NCI-H82 treated with DMSO at 0.1 percent for 48 hours (cell line): ENCODE measurements around the gene CEPT1.

Source experiments
- DNase-seq: peaks from one replicate; lab custom pipeline; 2025; ENCODE audit not compliant: unreplicated experiment; lab: John Stamatoyannopoulos, UW

Gene CEPT1

DNA sequence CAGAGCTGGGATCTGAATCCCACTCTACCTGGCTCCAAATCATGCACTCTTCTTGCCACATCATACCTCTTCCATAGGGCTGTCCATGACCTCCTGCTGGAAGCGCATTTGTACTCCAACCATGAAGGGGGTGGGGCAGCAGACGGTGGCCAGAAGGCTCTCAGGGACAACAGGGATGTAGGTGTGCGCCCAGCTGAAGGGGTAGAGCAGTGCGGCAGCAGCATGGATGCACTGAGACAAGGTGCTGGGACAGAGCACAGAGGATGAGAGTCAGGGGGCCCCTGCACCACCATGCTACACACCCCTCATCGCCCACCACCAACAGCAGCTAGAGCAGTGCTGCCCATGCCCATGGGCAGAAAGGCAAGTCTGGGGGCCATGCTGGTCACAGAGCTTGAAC is 52.1 kb downstream of the CEPT1 start:
- no peak for DNase-seq

DNA sequence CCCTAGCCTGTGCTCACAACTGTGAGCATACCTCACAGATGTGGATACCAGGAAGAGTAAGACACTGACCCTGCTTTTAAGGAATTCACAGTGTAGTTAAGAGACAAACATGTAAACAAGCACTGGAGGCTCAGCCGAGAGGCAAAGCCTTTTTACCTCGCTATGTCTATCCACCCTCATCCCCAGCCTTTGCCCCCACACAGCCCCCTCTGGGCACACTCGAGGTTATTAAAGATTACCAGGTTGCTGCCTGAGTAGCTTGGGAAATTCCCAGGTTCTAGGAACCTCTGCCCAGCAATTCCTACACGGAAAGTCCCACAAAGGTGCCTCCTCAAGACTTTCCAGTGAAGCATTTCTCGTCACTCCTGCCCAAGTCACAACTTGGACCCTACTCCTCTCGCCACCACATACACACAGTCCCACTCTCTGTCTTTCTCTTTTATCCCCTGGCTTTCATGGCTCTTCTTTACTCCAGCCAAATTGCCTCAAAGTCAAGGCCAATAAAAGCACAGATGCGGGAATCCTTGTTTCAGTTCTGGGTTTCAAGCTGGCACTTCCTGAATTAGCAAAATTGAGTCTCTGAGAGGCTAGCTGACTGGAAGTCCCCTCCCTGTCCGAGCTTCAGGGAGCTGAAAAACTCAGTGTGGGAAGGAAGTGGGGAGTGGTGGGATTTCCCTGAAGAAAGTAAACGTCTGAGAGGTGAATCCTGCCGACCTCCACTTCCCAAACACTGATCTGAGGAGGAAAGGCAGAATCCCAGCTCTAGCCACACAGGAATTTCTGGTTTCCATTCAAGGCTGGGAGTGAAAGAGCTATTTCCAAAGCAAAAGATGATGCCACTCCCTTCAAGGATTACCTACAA is 52.9 kb downstream of the CEPT1 start:
- no peak for DNase-seq

DNA sequence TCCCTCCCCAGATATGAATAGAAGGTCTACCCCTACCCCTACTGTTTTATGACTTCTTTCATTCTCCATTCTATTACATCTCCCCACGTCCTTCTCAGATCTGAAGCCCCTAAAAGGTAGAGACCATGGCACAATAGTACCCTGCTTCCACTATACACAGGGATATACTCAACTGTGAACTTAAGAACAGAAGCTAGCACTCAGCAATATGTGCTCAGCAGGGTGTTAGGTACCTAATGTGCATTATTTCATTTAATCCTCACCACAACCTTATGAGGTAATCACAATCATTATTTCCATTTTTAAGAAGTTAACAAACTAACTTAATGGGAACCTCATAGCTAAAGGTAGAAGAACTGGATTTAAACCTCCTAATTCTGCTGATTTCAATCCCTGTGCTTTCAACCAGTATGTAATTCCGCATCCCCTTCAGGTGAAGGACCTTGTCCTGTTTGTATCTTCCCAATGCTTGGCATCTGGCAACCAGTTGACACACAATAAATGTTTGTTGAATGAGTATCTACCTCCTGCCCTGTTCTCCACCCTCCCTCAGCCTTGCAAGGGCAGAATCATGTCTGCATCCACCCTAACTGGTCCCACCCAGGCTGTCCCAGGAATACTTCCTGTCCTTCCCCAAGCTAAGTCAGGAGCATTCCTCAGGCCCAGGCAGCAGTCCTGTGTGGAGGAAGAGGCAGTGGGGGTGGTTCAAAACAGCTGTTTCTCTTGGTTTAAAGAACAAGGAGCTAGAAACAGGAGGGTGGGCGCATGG is 53.9 kb downstream of the CEPT1 start:
- no peak for DNase-seq

DNA sequence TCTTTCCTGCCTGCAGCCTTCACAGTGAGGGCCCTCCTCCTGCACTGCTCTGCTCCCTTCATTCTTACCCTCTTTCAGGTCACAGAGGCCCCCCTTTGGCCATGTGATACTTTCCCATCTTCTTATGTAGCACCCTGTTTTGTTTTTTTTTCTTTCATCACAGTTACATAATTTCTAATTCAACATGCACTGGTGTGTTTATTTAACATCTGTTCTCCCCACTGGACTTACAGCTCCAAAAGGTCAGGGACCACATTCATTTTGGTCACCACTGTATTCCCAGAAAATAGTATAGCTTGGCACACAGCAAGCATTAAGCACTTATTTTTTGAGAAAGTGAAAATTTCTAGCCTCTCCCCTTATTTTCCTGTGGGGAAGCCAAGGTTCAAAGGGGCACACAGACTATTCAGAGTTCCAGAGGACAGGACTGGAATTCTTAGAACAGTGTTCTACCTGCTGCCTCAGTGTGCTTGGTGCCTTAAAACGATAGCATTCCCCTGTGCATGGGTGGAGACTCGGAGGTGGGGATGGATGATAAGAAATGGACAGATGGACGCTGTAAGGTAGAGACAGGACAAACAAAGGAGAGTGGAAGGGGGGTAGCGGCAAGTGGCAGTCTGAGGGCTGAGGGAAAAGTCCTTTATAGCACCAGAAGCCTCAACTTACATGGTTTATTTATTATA is 55.1 kb downstream of the CEPT1 start:
- DNase-seq, result no peak

DNA sequence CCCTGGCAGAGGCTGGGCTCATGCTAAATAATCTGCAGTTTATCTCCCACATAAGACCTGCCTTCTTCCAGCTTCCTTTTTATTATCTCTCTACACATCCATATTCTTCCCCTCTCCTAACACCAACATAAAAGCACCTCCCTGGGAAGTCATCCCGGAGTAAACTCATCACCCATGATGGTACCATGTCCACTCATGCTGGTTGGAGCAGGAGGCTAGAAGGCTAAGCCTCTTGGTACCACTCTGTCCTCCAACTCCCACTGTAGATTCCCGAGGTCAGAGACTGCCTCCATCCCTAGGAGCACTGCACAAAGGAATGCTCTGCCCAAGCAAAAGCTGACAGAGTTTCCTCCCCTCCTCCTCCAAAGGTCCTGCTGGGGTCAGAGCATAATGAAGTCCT is 56.2 kb downstream of the CEPT1 start:
- DNase-seq, result no peak

DNA sequence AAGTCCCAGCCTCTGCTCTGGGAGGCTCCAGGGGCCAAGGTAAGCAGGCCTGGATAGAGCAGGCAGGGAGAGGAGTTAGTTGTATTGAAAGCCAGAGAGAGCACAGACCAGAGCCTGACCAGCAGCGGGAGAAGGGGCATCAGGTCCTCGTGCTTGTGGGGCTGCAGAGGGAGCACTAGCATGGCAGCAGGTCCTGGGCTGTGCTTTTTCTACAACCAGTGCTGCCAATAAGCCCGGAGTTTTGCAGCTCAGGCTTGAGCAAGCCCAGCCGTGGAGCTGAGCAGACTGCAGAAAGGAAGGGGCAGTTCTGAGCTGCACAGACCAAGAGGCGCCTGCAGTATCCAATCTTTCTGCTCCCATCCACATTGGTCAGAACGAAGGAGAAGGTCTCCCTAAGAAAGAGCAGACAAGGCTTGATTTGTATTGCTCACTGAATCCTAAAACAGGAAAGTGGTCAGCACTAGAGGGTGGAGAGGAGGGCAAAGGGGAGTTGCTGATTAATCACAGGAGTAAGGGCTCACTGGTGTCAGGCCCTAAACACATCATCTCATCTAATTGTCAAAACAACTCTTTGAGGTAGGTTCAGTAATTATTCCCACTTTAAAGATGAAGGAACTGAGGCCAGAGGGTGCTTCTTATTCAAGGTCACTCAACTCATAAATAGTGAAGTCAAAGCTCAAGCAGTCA is 57.7 kb downstream of the CEPT1 start:
- DNase-seq, result no peak

DNA sequence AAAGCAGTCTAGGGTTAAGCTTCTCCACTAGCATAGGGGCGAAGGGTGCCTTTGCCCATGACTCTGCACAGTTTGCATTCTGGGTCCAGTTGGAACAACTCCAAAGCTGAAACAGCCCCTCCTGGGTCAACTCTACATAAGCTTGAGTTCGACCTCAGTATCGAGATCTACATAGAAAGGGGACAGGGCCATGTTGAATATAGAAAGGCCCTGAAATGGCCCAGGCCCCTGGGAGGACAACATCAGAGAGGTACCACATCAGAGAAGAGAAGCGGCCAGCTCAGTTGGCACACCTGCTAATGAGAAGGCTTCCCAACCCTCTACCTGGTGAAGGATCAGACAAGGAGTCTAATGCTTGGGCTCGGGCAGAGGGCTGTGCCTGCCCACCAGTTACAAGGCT is 58.8 kb downstream of the CEPT1 start:
- DNase-seq, result no peak

DNA sequence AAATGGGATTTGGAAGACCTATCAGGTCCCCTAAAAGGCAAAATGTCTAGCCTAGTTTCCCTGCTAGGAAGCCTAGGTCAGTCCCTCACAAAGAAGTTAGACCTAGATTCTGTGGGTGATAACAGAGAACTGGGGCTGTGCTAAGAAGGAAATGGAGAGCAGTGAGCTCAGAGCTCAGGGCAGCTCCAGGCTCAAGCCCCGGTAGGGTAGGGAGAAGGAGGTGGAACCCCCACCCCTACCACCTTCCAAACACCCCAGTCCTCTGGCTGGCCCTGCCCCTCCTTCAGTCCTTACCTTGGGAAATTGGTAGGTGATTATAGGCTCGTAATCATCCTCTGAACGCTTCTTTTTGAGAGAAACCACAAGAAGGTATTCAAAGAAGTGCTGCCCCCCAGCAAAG is 59.3 kb downstream of the CEPT1 start:
- no peak for DNase-seq

DNA sequence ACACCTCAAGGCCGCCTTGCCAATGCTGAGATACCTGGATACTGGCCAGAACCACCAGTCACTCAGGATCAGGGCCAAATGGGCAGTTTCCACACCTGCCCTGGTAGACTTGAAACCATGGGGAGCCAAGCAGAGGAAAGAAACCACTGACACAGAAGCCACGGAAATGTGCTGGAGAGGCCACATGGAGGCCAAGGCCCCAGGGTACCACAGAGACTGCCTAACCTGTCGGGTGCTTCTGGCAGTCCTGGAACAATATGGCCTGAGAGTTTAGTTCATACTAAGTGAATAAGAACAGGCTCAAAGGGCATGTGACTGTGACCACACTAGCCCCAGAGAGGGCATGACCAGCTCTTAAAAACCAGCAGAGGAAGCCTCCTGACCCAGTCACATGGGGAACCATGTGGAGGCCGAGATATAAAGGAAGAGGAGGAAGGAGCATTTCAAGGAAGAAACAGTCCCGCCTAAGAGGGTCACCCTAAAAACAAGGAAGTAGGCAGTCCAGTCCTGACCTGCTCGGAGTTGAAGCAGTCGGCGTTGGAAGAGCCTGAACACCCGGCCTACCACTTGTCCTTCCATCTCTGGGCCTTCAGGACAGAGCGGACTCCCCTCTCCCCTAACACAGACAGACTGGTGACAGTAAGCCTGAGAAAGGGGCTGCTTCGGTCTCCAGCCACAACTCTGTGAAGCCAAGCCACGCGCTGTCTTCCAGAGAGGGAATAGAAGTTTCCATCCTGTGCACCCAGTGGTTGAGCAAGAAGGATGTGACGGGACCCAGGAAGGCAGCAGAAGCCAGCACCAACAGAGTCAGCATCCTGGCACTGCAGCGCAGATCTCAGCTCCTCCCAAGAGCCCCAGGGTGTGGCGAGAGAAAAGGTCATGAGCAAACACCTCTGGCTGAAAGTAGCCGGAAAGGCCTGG is 60.1 kb downstream of the CEPT1 start, which contains the start of gene DENND2D:
Gene DENND2D (minus strand): TSS at position 766 of the 921 bp plus-strand sequence. CDS start 187 bp downstream, at position 579.
- DNase-seq, result no peak

DNA sequence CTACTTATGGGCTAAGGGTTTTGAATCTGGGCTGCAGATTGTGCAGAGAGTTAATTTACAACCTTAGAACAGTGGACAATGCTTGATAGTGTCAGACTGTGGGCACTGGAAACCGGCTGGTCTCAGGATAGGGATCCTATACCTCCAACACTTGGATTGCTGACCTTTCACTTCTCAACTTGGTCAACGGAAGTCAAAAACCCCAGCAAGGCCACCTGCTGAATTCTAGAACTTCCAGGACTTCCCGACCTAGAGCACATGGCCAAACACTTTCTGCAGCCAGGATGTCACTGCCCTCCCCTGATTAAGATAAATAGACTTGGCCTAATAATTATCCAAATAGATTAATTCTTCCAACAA is 60.8 kb downstream of the CEPT1 start:
- DNase-seq, result no peak

DNA sequence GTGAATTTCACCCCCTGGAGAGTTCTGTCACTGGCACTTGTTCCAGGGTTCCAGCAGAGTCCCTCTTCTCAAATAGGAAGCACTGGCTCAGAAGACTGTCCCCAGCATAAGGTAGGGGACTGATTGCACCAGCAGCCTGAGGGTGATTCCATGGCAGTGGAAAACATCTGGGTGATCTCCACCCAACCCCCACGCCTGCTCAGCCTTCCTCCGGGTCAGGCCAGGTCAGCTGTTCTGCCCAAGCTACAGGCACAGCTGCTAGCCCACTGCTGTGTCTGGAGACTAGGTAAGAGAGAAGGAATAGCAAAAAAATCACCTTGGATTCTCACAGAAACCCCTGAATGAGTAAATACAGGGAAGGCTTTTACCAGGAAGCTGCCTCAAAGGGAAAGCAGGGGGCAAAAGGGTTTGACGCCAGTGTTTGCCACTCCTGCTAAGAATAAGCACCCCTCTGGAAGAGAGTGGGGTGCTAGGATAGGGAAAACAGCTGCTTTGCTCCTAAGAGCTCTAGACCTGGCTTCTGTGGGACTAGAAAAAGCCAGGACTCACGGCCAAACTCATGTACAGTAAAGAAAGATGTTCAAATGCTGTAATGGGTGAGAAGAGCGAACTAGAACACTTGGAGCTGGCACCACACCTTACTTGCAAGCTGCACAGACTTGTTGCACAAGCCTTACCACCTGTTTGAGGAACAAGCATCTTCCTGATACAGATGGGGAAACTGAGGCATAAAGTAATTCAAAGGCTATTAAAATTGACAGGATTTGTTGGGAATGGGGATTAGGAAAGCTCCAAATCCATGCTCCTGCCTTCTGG is 61.5 kb downstream of the CEPT1 start:
- peak; percentile 1 for DNase-seq

DNA sequence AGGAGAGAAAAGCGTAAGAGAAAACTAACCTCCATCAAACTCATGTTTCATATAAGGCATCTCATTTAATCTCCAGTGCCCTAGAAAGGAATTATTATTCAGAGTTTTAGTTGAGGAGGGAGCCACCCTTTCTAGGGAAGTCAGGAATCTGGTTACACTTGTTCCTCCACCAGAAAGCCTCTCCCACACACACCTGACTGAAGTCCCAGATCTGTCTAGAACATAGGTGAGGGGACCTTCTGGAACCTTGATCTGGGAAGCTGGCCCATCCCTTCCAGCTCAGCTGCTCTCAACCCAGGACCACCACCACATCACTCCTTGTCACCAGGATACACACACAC is 62.3 kb downstream of the CEPT1 start:
- DNase-seq, result no peak

DNA sequence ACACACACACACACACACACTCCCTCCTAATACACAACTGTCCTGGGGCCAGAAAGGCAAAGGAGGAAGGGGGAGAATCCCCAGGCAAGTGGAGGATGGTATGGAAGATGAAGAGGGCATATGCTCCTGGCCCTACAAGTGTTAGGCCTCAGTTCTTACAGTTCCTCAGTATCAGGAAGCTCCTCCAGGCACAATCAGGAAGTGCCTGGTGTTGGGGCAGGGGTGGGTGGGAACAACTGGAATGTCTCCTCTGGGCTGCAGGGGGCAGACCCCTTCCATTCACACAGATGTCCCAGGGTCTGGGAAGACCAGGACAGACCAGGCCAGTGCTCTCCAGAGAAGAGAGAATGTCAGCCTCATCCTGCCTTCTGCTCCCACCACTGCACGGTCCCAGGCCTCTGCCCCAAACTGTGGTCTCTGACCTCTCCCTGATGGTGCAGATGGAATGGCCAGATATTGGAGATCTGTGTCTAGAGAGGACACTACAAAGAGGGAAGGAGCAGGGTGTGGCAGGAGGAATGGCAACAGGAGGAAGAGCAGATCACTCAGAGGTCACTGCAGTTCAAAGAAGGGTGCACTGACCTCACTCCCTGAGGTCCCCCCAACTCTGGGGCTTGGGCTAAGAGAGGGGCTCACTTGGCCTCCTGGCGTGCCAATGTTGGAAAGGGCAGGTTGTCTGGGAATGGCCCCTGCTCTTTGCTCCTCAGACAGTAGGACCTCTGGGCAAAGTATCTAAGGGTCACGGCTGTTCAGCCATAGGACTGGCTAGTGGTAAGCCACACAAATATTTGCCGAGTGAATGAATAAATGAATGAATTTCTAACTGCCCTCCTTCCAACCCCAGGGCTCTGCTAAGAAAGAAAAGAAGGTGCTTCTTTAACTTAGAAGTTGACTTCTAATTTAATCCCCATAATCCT is 62.9 kb downstream of the CEPT1 start:
- DNase-seq, result no peak

DNA sequence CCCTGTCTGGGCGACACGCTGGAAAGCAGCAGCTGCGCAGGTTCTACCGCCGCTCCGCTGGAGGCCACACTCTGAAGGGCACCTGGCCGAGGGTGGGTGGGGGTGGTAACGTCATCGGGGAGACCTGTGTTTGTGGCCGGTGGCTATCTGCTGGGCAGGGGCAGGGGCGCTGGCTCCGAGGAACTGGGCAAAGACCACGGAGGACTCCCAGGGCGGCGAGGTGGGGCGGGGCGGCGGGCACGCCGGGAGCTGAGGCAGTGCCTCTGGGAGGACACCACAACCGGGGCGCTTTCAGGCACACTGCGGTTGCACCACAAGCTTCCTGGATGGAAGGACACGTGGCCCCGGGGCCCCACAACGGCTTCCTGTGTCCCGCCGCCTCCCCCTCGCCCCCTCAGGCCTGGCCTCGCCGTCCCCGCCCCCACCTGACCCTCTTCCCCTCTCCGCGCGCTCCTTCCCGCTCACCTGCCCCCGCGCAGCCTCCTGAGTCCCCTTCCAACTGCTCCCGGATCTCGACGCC is 63.7 kb downstream of the CEPT1 start:
- DNase-seq, result no peak

DNA sequence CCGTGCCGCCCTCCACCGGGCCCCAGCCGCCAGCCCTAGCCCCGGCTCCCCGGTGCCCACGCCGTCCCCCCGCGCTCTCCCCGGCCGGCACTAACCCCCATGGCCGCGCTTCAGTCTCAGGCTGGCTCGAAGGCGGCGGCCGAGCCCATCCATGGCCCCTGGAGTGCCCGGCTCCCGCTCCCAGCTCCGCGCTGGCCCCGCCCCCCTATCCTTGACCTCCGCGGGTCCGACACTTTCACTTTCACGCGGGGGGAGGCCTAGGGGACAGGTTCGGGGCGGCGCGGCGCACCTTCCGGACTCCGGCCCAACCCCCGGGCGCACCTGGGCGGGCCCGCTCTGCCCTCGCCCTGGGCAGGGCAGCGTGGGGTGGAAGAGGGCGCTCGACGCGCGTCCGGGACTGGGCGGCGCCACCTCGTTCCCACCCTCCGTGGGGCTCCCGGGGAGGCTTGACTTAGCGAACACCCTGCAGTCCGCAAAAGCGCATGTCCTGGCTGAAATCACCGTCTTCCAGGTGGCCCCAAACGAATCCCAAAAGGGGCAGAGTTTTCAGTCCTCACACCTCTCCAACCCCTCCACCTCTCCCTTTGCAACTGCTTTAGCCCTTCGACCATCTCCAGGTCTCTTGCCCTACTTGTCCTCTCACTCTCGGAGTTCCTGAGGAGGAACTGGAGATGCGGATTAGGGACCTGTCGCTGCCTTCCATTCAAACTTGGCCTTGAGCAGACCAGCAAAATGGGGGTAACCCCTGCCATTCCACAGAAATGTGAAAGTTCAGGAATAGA is 64.4 kb downstream of the CEPT1 start:
- no peak for DNase-seq

DNA sequence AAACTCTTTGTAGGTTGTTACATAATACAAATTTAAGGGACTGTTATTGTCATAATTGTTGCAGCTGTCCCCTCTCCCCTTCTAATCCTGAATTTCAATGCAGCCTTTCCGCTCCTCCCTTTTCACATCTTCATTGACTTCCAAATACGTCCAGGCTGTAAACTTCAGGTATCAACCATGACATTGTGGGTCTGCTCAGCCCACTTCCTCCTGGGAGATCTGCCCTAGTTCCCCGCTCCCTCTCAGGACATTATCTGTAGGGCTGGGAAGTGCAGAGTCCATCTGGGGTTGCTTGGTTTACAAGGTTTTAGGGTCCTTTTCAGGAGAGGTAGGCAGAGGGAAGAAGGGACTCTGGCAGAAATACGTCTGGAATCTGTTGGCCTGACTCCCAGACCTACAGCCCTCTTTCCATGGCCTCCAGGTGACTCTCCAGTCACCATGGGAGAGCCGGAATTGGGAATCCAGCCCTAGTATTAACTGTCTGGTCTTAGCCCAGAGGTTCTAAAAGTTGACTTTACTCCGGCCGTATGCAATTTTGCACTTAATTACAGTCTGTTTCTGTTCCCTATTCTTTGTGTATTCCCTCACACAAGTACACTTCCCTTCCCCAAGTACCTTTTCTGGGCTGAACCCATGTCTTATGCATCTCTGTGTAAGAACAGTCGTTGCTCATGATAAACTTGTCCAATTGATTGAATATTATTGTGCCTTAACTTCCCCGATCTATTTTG is 65.1 kb downstream of the CEPT1 start:
- no peak for DNase-seq

DNA sequence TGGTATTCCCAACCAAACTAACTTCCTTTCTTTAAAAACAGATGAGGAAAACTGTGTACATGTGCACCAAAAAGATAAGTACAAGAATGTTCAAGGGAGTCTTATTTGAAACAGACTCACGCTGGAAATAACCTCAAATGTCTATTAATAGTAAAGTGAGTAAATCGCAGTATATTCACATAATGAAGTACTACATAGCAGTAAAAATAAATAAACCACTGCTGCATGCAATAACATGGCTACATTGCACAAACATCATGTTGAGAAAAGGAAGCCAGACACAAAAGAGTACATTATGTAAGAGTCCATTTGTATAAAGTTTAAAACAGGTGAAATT is 65.7 kb downstream of the CEPT1 start:
- DNase-seq, result no peak
